ENCODE results near the gene SVOP. TPM values are rescaled to one million over a fixed set of nuclear protein-coding genes. Genes with fewer than 3 reads are reported as not detected.
"Not testable (repeated sequence)": the region's sequence is repeated elsewhere in the genome, so short reads cannot be mapped to it uniquely, and the experiment has no call there.

The SVOP gene
- total RNA-seq, 1 donor from 2014 or later, result not detected

- H3K4me1 Mint-ChIP-seq (ENCODE audit: low read depth), result peaks cover 6% of the 10 kb centered on the region
- no peak for DNase-seq (ENCODE audit: low spot score)
- H3K9me3 Mint-ChIP-seq (ENCODE audit: low read depth), result no peaks in the 10 kb centered on the region
- no peaks in the 10 kb centered on the region for H3K27me3 Mint-ChIP-seq (ENCODE audit: low read depth)
- H3K36me3 Mint-ChIP-seq (ENCODE audit: low read depth), result no peaks in the 10 kb centered on the region
- no peak for TF ChIP-seq CTCF (IDR thresholded peaks at IDR 0.05)
- no peak overlapping the region for H3K4me3 Mint-ChIP-seq (ENCODE audit: unreplicated experiment)
- no peak overlapping the region for H3K27ac Mint-ChIP-seq (ENCODE audit: unreplicated experiment)
These were observed 25.4 kb downstream of the SVOP start for GRCh38 chr12:108995370-108995992.

GRCh38 chr12:108990103-108990502 is 30.8 kb downstream of the SVOP start:
- not testable (repeated sequence) for H3K9me3 Mint-ChIP-seq (ENCODE audit: low read depth); H3K36me3 Mint-ChIP-seq (ENCODE audit: low read depth); H3K27ac Mint-ChIP-seq (ENCODE audit: unreplicated experiment); H3K27me3 Mint-ChIP-seq (ENCODE audit: low read depth); H3K4me3 Mint-ChIP-seq (ENCODE audit: unreplicated experiment); DNase-seq (ENCODE audit: low spot score); H3K4me1 Mint-ChIP-seq (ENCODE audit: low read depth)

- no peaks in the 10 kb centered on the region for H3K36me3 Mint-ChIP-seq (ENCODE audit: low read depth)
- H3K4me3 Mint-ChIP-seq (ENCODE audit: unreplicated experiment), result no peak overlapping the region
- no peaks in the 10 kb centered on the region for H3K9me3 Mint-ChIP-seq (ENCODE audit: low read depth)
- peaks cover 9% of the 10 kb centered on the region for H3K4me1 Mint-ChIP-seq (ENCODE audit: low read depth)
- H3K27ac Mint-ChIP-seq (ENCODE audit: unreplicated experiment), result peak overlapping the region; percentile 22
- TF ChIP-seq CTCF (IDR thresholded peaks at IDR 0.05), result no peak
- no peaks in the 10 kb centered on the region for H3K27me3 Mint-ChIP-seq (ENCODE audit: low read depth)
- DNase-seq (ENCODE audit: low spot score), result no peak
These were observed 31.5 kb downstream of the SVOP start for GRCh38 chr12:108989376-108989775.

GRCh38 chr12:108985750-108986149 is 35.1 kb downstream of the SVOP start:
- H3K4me1 Mint-ChIP-seq (ENCODE audit: low read depth), result peaks cover 9% of the 10 kb centered on the region
- no peaks in the 10 kb centered on the region for H3K27me3 Mint-ChIP-seq (ENCODE audit: low read depth)
- no peaks in the 10 kb centered on the region for H3K36me3 Mint-ChIP-seq (ENCODE audit: low read depth)
- peak overlapping the region; percentile 46 for H3K27ac Mint-ChIP-seq (ENCODE audit: unreplicated experiment)
- no peaks in the 10 kb centered on the region for H3K9me3 Mint-ChIP-seq (ENCODE audit: low read depth)
- DNase-seq (ENCODE audit: low spot score), result no peak
- no peak for TF ChIP-seq CTCF (IDR thresholded peaks at IDR 0.05)
- H3K4me3 Mint-ChIP-seq (ENCODE audit: unreplicated experiment), result no peak overlapping the region

DNA sequence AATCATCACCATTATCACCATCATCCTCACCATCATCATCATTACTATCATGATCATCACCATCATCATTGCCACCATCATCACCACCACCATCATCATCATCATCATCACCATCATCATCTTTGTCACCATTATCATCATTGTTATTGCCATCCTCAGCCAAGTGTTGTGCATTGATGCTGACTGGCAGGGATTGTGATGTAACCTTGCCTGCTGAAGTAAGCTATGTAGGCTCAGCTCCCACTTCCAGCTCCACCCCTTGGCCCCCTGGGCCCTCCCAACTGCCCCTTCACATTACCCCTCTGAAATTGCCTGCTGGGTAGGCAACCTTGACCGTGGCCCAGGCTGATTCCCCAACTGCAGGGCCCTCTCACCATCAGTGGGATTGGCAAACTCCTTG is 37.6 kb downstream of the SVOP start:
- H3K4me1 Mint-ChIP-seq (ENCODE audit: low read depth), result peaks cover 4% of the 10 kb centered on the region
- no peak for DNase-seq (ENCODE audit: low spot score)
- H3K27ac Mint-ChIP-seq (ENCODE audit: unreplicated experiment), result no peak overlapping the region
- TF ChIP-seq CTCF (IDR thresholded peaks at IDR 0.05), result no peak
- H3K4me3 Mint-ChIP-seq (ENCODE audit: unreplicated experiment), result no peak overlapping the region
- no peaks in the 10 kb centered on the region for H3K27me3 Mint-ChIP-seq (ENCODE audit: low read depth)
- no peaks in the 10 kb centered on the region for H3K9me3 Mint-ChIP-seq (ENCODE audit: low read depth)
- H3K36me3 Mint-ChIP-seq (ENCODE audit: low read depth), result no peaks in the 10 kb centered on the region

GRCh38 chr12:108982621-108983219 is 38.1 kb downstream of the SVOP start:
- H3K27ac Mint-ChIP-seq (ENCODE audit: unreplicated experiment), result no peak overlapping the region
- no peak overlapping the region for H3K4me3 Mint-ChIP-seq (ENCODE audit: unreplicated experiment)
- no peaks in the 10 kb centered on the region for H3K27me3 Mint-ChIP-seq (ENCODE audit: low read depth)
- H3K9me3 Mint-ChIP-seq (ENCODE audit: low read depth), result no peaks in the 10 kb centered on the region
- TF ChIP-seq CTCF (IDR thresholded peaks at IDR 0.05), result no peak
- H3K36me3 Mint-ChIP-seq (ENCODE audit: low read depth), result no peaks in the 10 kb centered on the region
- no peak for DNase-seq (ENCODE audit: low spot score)
- H3K4me1 Mint-ChIP-seq (ENCODE audit: low read depth), result peaks cover 4% of the 10 kb centered on the region
